ENCODE measurements around the gene OR4C5. TPM values are rescaled to one million over a fixed set of nuclear protein-coding genes. Genes with fewer than 3 reads are reported as not detected.
"Not testable (repeated sequence)": the region's sequence is repeated elsewhere in the genome, so short reads cannot be mapped to it uniquely, and the experiment has no call there.

The OR4C5 gene
- polyA plus RNA-seq, 1 of the 3 experiments (the other 2 are of a cell fraction) = not detected

DNA sequence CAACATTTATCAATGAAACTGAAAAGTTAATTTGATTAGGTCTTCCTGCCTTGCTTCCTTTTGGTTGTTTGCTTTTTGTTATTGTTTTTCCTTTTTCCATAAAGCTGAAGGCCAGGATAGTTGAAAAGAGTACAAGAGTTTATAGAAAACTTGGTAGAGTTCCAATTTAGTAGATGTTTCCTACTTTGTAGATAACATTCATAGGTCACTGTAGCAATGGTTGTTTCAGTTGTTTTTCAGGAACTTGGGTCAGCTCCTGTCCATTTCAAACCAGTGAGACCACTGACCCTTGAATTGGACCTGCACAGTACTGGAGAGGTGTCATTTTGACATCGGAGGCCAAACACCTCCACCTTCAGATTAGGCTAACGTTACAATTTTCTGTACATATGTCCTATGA, 46.5 kb downstream of the OR4C5 start:
- CTCF ChIA-PET = interaction anchor here (0.9 kb wide), 1 partner anchor 12 kb away, joined by 4 read pairs; no protein-coding TSS in a partner anchor
- H3K9ac ChIP-seq; H2AFZ ChIP-seq (ENCODE audit: low read depth); H3K27ac ChIP-seq (ENCODE audit: low read depth in 2 of 2, low read length in 1 of 2); H3K4me3 ChIP-seq (ENCODE audit: low read depth in 2 of 2, low read length in 1 of 2); H4K20me1 ChIP-seq (ENCODE audit: insufficient read depth); H3K9me3 ChIP-seq; H3K27me3 ChIP-seq (ENCODE audit: insufficient read depth); H3F3A ChIP-seq (replicated peaks; ENCODE audit: insufficient read depth); H3K9me2 ChIP-seq; DNase-seq; H3K4me1 ChIP-seq (ENCODE audit: control insufficient read depth in 1 of 2, insufficient read depth in 2 of 2, low read depth in 1 of 2, low read length in 1 of 2); H3K4me2 ChIP-seq; H3K36me3 ChIP-seq (replicated peaks in 1 of 2; ENCODE audit: control insufficient read depth in 1 of 2, insufficient read depth in 2 of 2, low read length in 1 of 2); POLR2A ChIA-PET; H3K79me2 ChIP-seq (ENCODE audit: insufficient read depth): not testable (repeated sequence)
- WGBS (ENCODE audit: low lambda C conversion rate) = 0% methylated on average over 2 of the region's 2 CpGs

Other genes with a start within 250 kb of the OR4C5 start
- gene OR4B1, start 149.7 kb downstream of the OR4C5 start, polyA plus RNA-seq (2012; rRNA removed) = not detected in 2 replicates
- gene OR4X2, start 121.4 kb downstream of the OR4C5 start, polyA plus RNA-seq (2012; rRNA removed) = not detected in 2 replicates
- not detected in 2 replicates for gene OR4X1, start 102.6 kb downstream of the OR4C5 start, polyA plus RNA-seq (2012; rRNA removed)
- gene OR4S1, start 60.2 kb downstream of the OR4C5 start, polyA plus RNA-seq (2012; rRNA removed) = not detected in 2 replicates
- gene OR4C3, start 41.5 kb downstream of the OR4C5 start, polyA plus RNA-seq (2012; rRNA removed) = not detected in 2 replicates
- not detected in 2 replicates for gene OR4A47, start 122.3 kb upstream of the OR4C5 start, polyA plus RNA-seq (2012; rRNA removed)

All from SK-N-SH (cell line).